GM12801 (cell line): ENCODE data around the gene ATP4A.

Source experiments
- CTCF ChIP-seq: IDR thresholded peaks from one replicate; pipeline ENCODE4 v1.5.1; 2011; ENCODE audit warnings: control low read depth; ENCODE audit not compliant: insufficient read length; ENCODE audit errors: extremely low read depth

The ATP4A gene

DNA sequence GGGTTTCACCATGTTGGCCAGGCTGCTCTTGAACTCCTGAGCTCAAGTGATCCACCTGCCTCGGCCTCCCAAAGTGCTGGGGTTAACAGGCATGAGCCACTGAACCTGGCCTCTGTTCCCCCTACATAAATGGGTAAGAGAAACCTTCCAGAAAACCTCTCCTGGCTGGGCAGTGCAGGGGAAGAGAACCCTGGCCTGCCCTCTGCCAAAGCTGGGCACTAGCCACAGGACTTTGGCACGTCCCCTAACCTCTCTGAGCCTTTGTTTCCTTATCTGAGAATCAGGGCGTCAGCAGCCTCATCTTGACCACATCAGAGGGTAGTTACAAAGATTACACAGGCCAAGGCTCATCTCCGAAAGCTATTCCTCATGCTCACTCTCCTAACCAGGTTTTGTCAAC lies 37.6 kb downstream of the ATP4A start:
- no peak for TF ChIP-seq CTCF

GRCh38 chr19:35524181-35524837 lies 39.1 kb downstream of the ATP4A start:
- TF ChIP-seq CTCF = no peak

DNA sequence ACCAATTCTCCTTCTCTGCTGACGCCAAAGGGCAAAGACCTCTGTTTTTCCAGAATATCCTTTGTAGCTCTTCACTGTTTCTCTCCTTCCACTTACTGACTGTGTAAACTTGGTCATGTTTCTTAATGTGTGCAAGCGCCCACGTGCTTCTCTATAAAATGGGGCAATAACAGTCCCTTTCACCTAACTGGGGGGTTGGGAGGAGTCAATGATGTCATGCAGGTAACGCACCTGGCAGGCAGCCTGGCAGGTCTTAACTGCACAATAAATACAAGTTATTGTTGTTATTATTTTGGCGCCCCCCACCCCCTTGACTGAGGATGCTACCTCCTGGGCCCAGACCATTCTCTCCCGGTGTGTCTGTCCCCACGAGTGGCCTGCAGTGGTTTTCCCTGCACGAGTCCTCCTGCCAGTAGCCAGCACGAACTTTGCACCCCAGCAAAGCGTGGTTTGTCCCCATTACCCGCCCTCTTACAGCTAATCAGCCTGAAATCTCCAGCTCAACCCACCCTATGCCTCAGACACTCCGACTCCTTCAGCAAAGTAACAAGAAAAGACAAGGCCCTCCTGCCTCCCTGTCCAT lies 40.6 kb downstream of the ATP4A start:
- TF ChIP-seq CTCF = no peak

DNA sequence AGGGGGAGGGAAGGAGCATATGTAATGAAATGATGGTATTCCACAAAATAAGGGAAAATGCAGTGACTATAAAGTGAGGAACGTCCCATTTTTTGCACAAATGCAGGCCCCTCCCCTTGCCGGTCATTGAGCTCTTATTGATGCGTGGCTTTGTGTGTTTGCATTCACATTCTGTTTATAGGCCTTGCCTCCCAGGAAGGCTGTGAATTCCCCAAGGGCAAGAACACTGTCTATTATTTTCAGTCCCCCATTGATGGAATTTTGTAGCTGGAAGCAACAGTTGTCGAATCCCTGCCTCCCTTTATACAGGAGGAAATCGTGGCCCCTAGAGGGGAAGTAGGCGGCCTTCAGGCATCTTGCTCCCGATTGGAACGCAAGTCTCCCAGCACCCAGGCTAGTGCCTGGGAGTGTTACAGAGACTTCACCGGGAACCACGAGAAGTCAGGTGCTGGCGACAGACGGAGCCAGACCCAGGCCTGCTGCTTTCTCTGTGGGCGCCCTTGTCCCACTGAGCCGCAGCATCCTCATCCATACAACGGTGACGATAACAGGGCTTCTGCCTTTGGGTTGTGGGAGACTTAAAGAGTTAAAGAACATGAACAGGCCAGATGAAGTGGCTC lies 42.2 kb downstream of the ATP4A start:
- TF ChIP-seq CTCF = no peak

DNA sequence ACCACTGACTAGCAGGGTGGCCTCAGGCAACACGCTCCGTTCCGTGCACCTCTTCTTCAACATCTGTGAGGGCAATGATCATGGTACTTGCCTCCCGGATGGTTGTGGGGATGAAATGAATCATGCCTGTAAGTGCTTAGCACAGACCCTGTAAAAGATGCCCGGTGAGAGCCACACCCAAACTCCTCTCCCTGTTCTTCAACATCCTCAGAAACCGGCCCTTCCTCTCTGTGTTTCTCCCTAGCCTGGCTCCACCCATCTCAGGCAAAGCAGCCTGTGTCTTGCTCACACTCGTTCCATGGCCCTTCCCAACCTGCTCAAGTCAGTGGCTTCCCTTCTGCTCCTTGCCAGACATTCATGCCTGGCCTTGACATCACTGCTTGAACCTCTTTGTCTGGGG lies 44.2 kb downstream of the ATP4A start:
- no peak for TF ChIP-seq CTCF

DNA sequence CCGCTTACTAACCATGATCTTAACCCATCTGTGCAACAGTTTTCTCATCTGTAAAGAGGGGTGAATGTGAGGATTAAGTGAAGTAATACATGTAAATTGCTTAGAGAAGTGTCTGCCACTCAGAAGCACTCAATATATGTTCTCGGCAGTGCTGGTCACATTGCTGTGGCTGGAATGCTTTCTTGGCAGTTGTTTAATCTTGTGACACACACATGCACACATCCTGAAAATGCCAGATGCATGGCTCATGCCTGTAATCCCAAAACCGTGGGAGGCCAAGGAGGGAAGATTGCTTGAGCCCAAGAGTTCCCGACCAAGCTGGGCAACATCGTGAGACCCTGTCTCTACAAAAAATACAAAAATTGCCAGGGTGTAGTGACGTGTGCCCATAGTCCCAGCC lies 45.1 kb downstream of the ATP4A start:
- no peak for TF ChIP-seq CTCF

GRCh38 chr19:35517342-35517741 lies 46.1 kb downstream of the ATP4A start:
- TF ChIP-seq CTCF = no peak
